Uterus (tissue), 2 donors: ENCODE data around the gene BLID.

Experiments used
- POLR2A ChIP-seq, 2 donors: fragments of 450-650 bp; IDR thresholded peaks; one replicate each; pipeline ENCODE4 v1.6.1; 2016; ENCODE audit warnings: antibody characterized with exemption in 2 of 2, mild to moderate bottlenecking in 1 of 2, moderate library complexity in 1 of 2
- TF ChIP-seq, protein P1 (sequence below), 4 experiments: fragments of 200-600 bp in 2 of 4; fragments of 450-650 bp in 2 of 4; sonication (generic) in 2 of 4; IDR thresholded peaks; one replicate each; pipeline ENCODE4 v1.5.1; 2016 to 2019; ENCODE audit warnings: antibody characterized with exemption in 4 of 4, mild to moderate bottlenecking in 2 of 4, moderate library complexity in 1 of 4

- TF ChIP-seq, protein P1, sequence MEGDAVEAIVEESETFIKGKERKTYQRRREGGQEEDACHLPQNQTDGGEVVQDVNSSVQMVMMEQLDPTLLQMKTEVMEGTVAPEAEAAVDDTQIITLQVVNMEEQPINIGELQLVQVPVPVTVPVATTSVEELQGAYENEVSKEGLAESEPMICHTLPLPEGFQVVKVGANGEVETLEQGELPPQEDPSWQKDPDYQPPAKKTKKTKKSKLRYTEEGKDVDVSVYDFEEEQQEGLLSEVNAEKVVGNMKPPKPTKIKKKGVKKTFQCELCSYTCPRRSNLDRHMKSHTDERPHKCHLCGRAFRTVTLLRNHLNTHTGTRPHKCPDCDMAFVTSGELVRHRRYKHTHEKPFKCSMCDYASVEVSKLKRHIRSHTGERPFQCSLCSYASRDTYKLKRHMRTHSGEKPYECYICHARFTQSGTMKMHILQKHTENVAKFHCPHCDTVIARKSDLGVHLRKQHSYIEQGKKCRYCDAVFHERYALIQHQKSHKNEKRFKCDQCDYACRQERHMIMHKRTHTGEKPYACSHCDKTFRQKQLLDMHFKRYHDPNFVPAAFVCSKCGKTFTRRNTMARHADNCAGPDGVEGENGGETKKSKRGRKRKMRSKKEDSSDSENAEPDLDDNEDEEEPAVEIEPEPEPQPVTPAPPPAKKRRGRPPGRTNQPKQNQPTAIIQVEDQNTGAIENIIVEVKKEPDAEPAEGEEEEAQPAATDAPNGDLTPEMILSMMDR (IDR thresholded peaks at IDR 0.05): no peak
- TF ChIP-seq POLR2A (IDR thresholded peaks at IDR 0.05): no peak
Measured at GRCh38 chr11:122139595-122139866, 23.5 kb upstream of the BLID start.
